Stimulated activated CD4-positive, alpha-beta T cell treated with anti-CD3 and anti-CD28 coated beads, Interleukin-15, amount 100 ng/mL, for 24 hours (primary cell): ENCODE results near the gene GVQW3.

Source experiments
- DNase-seq: peaks from one replicate; pipeline ENCODE4 v3.0.0-alpha.2; 2020

The GVQW3 gene

GRCh38 chr11:76380977-76381719, at the start of gene GVQW3, which contains the start of gene THAP12:
Gene GVQW3 (plus strand): TSS chr11:76381323. CDS start chr11:76381829, 506 bp downstream.
Gene THAP12 (minus strand): TSS chr11:76381132. CDS start chr11:76380836, 296 bp downstream.
- peak; percentile 97 for DNase-seq

DNA sequence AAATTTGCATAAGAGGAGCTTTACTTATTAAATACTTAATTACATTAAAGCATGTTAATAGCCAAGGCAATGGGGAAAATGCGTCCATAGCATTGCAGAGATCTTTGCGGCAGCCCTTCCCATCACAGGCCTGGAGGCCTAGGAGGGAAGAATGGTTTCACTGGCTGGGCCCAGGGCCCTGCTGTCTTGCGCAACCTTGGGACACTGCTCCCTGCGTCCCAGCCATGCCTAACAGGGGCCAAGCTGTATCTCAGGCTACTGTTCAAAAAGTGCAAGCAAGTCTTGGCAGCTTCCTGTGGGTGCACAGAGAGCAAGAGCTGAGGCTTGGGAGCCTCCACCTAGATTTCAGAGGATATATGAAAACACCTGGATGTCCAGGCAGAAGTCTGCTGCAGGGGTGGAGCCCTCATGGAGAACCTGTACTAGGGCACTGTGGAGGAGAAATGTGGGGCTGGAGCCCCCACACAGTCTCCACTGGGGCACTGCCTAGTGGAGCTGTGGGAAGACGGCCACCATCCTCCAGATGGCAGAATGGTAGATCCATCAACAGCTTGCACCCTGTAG, 46.2 kb upstream of the GVQW3 start:
- DNase-seq: no peak

- no peak for DNase-seq
These were observed 45.3 kb upstream of the GVQW3 start for GRCh38 chr11:76335842-76336241.

GRCh38 chr11:76336597-76336996, 44.5 kb upstream of the GVQW3 start:
- no peak for DNase-seq

GRCh38 chr11:76337469-76337868, 43.7 kb upstream of the GVQW3 start:
- no peak for DNase-seq

GRCh38 chr11:76337923-76338322, 43.2 kb upstream of the GVQW3 start:
- no peak for DNase-seq

- DNase-seq: no peak
These were observed 41.9 kb upstream of the GVQW3 start for GRCh38 chr11:76339221-76339620.

DNA sequence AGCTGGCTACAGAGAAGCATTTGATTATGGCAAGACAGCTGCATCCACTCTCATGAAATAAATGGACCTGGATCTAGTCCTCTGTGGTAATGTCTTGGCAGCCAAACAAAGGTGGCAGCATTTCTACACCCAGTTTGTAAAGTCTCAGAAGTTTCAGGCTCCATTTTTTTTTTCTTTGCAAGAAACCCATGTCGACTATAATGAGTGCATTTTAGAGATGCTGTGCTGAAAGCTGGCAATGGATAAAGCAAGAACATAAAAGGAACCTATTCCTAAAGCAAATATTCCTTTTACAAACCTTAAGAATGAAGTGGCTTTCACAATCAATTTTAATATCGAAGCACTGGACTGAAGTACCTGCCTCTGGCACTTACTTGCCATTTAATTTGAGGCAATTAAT, 33.7 kb upstream of the GVQW3 start:
- DNase-seq: no peak

DNA sequence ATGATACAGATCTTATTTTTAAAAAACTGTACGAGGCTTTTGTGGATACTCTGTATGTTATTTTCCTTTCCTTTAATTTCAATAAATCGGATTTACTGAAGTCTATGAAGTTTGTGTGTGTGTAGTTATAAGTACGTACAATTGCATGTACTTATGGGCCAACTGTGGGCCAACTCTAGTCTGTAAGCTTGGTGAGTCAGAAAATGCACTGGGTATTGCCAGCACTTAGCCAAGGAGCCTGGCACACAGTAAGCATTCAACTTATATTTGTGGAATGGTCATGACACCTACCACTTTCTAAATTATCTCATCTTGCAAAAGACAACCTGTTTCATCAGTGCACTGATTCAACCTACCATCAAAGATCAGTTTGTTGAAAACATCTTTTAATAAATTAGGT, 32.8 kb upstream of the GVQW3 start:
- DNase-seq: no peak

GRCh38 chr11:76355172-76355571, 26.0 kb upstream of the GVQW3 start:
- DNase-seq: no peak

DNA sequence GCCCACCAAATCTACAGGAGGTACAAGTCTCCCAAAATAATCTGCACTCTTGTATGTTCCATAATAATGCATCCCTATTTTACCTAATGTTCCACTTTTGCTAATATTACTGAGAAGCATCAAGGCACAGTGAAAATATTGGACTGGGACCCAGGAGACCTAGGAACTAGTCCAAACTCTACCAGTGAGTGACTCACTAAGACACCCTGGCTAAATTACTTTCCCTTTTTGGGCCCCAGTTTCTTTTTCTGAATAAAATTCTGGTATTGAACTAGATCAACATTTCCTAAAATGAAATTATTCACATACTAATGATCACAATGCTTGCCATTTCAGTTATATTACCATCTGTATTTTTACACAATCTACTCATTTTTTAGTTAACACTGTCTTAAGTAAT, 19.7 kb upstream of the GVQW3 start:
- no peak for DNase-seq

DNA sequence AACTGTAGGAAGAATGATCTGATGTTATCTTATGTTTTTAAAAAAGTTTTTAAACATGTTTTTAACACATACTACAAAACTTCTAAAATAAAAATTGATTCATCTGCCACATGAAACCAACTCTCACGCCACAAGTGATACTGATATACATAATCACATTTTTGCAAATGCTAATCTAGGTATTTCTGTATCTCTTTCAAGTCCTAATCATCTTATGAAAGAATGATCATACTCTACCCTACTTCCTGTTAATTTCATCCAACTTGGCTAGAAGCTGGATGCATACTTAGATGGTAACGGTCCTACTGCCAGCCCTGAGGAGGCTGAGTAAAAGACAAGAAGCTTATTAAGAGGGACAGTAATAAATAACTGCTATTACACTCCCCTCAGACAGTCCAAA, 19.3 kb upstream of the GVQW3 start:
- DNase-seq: no peak

DNA sequence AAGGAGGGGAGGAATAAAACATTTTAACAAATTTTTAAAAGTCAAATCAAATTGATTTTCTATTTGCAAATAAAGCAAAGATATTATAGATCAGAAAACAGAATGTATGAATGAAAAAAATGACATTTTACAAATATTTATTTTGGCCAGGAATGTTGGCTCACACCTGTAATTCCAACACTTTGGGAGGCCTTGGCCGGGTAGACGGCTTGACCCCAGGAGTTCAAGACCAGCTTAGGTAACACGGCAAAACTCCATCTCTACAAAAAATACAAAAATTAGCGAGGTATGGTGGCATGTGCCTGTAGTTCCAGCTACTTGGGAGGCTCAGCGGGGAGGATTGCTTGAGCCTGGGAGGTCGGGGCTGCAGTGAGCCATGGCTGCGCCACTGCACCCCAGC, 18.4 kb upstream of the GVQW3 start:
- DNase-seq: no peak

DNA sequence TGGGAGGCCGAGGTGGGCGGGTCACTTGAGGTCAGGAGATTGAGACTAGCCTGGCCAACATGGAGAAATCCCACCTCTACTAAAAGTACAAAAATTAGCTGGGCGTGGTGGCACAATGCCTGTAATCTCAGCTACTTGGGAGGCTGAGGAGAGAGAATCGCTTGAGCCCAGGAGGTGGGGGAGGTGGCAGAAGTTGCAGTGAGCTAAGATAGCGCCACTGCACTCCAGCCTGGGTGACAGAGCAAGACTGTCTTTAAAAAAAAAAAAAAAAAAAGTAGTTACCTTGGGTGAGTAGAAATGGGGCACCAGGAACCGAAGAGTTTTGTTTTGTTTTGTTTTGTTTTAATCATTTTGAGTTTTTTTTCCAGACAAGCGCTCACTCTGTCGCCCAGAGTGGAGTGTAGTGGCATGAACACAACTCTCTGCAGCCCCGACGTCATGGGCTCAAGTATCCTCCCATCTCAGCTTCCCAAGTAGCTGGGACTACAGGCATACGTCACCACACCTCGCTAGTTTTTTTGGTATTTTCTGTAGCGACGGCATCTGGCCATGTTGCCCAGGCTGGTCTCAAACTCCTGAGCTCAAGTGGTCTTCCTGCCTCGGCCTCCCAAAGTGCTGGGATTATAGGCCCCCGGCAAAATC, 16.0 kb upstream of the GVQW3 start:
- DNase-seq: no peak

GRCh38 chr11:76368490-76368889, 12.6 kb upstream of the GVQW3 start:
- no peak for DNase-seq

DNA sequence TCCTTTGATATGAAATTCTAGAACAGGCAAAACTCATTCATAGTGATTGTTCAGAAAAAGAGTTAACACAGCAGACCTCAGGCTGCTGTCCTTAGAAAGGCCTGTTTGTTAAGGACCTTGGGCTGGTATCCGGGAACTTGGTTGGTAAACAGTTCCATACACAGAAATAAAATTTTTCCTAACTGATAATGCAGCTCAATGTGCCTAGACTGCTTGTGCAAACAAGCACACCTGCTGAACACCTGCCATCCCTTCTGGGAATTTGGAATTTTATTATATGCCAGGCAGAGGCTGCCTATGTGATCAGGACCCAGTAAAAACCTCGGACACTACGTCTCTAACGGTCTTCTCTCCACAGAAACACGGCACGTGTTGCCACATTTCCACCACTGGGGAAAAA, 11.7 kb upstream of the GVQW3 start:
- no peak for DNase-seq

DNA sequence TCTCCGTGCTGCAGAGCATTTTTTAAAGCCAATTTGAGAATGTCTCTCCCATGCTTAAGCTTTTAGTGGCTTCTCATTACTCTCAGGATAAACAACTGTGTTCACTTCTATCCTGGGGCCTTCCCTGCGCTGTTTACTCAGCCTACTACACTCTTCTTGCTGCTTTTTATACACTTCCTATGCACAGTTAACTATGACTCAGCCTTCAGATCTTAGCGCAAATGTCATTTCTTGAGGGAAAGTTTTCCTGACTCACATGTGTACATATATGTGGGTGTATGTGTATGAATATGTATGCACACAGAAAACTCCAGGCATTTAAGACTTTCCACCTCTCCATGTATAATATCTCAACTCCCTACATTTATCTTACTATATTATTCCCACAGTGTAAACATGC, 10.0 kb upstream of the GVQW3 start:
- DNase-seq: peak; percentile 38

DNA sequence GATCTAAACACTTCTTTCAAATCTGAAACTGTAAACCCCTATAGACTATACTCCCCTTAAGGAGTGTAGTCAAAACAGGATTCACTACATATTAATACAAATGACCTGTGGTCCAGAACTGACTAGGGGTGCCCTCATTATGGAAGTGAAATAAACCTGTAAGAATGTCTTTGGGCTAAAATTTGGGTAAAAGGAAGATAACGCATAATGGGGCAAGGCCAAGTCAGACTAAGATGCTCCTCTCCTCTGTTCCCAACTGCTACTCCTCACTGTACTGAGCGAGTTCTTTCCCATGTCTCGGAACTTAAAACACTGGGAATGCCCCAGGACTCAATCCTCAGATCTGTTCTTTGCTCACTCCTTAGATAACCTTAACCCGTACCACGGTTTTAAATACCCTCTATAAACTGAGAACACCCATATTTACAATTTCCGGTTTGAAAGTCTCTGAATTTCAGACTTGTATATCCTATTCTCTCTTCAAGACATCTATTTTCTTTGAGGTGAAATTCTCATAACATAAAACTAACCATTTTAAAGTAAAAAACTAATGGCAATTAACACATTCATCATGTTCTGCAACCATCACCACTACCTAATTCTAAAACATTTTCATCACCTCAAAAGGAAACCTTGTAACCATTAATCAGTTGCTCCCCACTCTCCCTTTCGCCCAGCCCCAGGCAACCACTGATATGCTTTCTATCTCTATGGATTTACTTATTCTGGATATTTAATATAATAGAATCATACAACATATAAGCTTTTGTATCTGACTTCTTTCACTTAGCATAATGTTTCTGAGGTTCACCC, 4.2 kb upstream of the GVQW3 start:
- no peak for DNase-seq

DNA sequence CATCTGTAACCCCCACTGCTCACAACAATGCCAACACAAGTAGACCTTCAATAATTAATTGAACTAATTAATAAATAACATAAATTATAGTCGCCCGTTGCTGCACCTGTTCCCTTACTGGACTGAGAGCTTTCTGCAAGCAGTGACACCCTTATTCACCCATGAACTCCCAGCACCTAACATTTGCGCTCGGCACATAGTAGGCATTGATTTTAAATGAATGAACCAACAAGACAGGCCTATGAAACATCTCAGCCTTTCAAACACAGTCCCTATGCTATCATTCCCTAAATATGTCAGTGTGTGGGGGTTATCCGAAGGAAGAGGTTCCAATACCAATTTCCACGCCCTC, 1.3 kb upstream of the GVQW3 start:
- no peak for DNase-seq

DNA sequence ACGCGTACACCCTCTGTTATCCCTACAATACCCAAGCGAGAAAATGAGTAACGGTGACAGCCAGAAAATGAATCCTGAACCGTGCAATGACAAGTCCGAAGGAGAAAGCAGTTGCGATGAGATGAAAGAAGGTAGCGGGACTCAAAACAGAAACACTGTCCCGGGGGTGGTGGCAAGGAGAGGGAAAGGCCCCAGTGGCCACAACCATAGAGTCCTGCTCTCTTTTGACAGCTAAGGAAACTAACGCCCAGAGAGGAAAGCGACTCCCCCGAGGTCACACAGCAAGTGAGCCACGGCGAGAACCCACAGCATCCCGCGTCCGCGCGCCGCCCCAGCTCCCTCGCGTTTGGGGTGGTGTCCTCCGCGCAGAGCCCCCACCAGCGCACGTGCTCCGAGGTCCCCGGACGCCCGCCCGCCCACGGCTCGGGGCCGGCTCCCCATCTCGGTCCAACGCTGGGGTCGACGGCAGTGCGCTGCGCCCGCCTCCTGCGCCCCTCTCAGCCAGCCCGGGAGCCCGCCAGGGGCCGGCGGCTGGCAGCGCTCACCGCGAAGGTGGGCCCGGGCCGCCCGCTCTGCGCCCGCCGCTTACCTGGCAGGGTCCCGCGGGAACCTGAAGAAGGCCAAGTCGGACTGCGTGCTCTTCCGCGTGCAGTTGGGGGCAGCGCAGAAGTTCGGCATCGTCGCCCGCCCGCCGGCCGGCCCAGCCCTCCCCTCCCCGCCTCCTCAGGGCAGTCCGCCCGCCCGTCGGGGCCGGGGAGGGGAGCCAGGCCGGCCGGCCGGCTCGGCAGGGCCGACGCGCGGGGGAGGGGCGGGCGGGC, 755 bp upstream of the GVQW3 start:
- DNase-seq: peak; percentile 72

DNA sequence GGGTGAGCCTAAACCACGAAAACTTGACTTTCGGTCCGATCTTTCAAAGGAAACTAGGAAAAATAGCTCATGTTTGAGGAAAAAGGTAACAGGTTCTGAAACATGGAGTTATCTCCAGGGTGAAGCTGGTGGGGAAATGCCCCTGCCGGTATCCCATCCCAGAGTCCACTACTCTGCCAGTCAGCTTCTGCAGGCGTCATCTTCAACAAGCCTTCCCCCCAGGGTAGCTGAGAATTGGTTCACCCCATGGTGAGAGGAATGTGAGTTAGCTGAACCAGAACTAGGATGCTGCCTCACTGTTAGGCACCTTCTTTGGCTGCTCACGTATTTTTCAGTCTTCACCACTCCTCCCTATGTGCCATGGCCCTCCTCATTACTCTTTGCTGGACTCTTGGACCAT, 1.1 kb downstream of the GVQW3 start:
- no peak for DNase-seq

- DNase-seq: no peak
These were observed 4.8 kb downstream of the GVQW3 start for GRCh38 chr11:76385903-76386302.

DNA sequence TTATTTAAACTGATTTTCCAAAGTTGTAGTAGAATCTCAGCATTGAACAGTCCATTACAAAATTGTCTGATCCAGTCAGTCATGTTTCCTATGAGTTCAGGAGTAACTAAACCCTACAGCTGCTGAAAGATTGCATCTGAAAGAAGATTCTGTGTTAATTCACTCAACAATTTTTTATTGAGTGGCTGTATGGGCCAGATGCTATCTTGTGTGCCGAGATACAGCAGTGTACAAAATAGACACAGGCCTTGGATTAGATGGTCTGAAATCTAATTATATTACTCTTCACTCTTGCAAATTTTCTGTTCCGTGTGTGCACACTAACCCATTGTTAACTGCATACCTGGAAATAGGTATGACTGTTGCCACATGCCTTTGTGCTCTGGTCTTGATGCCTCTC, 7.3 kb downstream of the GVQW3 start:
- no peak for DNase-seq
